PFSK-1 (cell line): ENCODE results near the gene USP36.

Source experiments
- FOXP2 ChIP-seq: optimal IDR thresholded peaks from 2 replicates; pipeline ENCODE3; 2011; ENCODE audit warnings: borderline replicate concordance, control low read depth, inconsistent platforms; ENCODE audit not compliant: insufficient read depth; ENCODE audit errors: extremely low read length, extremely low read depth
- POLR2AphosphoS5 ChIP-seq: IDR thresholded peaks from 2 replicates; pipeline ENCODE4 v1.6.1; 2012; ENCODE audit warnings: low read depth, mild to moderate bottlenecking, control low read depth, low read length, moderate library complexity
- SIN3A ChIP-seq: IDR thresholded peaks from 2 replicates; pipeline ENCODE4 v1.6.1; 2012; ENCODE audit warnings: mild to moderate bottlenecking, low read length, moderate library complexity, borderline replicate concordance; ENCODE audit not compliant: insufficient read depth
- TAF1 ChIP-seq: IDR thresholded peaks from 2 replicates; pipeline ENCODE4 v1.6.1; 2012; ENCODE audit warnings: low read length, control low read depth, borderline replicate concordance; ENCODE audit not compliant: insufficient read depth
- TF ChIP-seq, protein P1 (sequence below), 2 experiments: IDR thresholded peaks; 2 replicates each; pipeline versions ENCODE4 v1.6.1 to v1.8.0; 2011 to 2012; ENCODE audit warnings: low read depth in 2 of 2, low read length in 2 of 2, control low read depth in 1 of 2, inconsistent platforms in 1 of 2, mild to moderate bottlenecking in 1 of 2, moderate library complexity in 1 of 2; ENCODE audit not compliant: insufficient read depth in 1 of 2

The USP36 gene

DNA sequence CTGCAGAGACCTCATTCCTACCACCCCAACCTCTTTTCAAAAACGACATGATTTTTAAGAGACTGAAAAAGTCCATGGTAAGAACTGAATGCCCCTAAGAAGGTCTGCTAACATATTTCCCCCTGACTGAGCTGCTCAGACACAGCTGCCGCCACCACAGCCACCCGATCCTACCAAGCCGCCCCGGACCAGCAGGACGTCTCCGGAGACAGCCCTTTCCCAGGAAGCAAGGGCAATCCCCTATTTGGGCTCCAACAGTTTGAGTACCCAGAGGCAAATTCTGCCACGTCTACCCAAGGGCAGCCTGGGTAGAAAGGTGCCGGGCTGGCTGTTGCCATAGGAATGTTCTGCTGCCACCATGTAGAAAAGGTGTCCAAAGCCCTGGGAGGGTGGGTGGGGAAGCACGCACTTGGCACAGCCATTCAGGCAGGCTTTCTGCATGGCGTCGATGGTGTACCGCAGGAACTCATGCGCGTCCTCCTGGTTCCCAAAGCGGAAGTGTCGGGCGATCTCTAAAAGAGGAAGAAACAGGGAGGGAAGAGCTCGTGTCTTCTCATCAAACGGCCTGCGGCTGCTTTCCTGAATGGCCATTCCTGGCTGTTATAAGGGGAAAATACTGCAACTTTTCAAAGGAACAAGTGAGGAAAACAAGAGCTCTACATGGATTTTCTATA, 13.6 kb downstream of the USP36 start:
- TF ChIP-seq FOXP2, result no peak
- no peak for TF ChIP-seq TAF1
- no peak for TF ChIP-seq SIN3A
- TF ChIP-seq, protein P1, sequence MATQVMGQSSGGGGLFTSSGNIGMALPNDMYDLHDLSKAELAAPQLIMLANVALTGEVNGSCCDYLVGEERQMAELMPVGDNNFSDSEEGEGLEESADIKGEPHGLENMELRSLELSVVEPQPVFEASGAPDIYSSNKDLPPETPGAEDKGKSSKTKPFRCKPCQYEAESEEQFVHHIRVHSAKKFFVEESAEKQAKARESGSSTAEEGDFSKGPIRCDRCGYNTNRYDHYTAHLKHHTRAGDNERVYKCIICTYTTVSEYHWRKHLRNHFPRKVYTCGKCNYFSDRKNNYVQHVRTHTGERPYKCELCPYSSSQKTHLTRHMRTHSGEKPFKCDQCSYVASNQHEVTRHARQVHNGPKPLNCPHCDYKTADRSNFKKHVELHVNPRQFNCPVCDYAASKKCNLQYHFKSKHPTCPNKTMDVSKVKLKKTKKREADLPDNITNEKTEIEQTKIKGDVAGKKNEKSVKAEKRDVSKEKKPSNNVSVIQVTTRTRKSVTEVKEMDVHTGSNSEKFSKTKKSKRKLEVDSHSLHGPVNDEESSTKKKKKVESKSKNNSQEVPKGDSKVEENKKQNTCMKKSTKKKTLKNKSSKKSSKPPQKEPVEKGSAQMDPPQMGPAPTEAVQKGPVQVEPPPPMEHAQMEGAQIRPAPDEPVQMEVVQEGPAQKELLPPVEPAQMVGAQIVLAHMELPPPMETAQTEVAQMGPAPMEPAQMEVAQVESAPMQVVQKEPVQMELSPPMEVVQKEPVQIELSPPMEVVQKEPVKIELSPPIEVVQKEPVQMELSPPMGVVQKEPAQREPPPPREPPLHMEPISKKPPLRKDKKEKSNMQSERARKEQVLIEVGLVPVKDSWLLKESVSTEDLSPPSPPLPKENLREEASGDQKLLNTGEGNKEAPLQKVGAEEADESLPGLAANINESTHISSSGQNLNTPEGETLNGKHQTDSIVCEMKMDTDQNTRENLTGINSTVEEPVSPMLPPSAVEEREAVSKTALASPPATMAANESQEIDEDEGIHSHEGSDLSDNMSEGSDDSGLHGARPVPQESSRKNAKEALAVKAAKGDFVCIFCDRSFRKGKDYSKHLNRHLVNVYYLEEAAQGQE (IDR thresholded peaks at IDR 0.05; ENCODE audit: insufficient read depth in 1 of 2, low read depth in 2 of 2, low read length in 2 of 2), result no peak
- no peak for TF ChIP-seq POLR2AphosphoS5

- no peak for TF ChIP-seq FOXP2
- no peak for TF ChIP-seq SIN3A
- no peak for TF ChIP-seq TAF1
Measured at GRCh38 chr17:78826421-78826820, 14.2 kb downstream of the USP36 start.

GRCh38 chr17:78825696-78826095, 14.9 kb downstream of the USP36 start:
- no peak for TF ChIP-seq SIN3A
- no peak for TF ChIP-seq TAF1
- TF ChIP-seq, protein P1 (IDR thresholded peaks at IDR 0.05; ENCODE audit: insufficient read depth in 1 of 2, low read depth in 2 of 2, low read length in 2 of 2), result no peak
- TF ChIP-seq POLR2AphosphoS5, result no peak
- TF ChIP-seq FOXP2, result no peak

- TF ChIP-seq FOXP2 (no peak), POLR2AphosphoS5 (no peak), SIN3A (no peak), TAF1 (no peak)
- TF ChIP-seq, protein P1 (IDR thresholded peaks at IDR 0.05; ENCODE audit: insufficient read depth in 1 of 2, low read depth in 2 of 2, low read length in 2 of 2), result no peak
Measured at GRCh38 chr17:78824240-78824639, 16.4 kb downstream of the USP36 start.

DNA sequence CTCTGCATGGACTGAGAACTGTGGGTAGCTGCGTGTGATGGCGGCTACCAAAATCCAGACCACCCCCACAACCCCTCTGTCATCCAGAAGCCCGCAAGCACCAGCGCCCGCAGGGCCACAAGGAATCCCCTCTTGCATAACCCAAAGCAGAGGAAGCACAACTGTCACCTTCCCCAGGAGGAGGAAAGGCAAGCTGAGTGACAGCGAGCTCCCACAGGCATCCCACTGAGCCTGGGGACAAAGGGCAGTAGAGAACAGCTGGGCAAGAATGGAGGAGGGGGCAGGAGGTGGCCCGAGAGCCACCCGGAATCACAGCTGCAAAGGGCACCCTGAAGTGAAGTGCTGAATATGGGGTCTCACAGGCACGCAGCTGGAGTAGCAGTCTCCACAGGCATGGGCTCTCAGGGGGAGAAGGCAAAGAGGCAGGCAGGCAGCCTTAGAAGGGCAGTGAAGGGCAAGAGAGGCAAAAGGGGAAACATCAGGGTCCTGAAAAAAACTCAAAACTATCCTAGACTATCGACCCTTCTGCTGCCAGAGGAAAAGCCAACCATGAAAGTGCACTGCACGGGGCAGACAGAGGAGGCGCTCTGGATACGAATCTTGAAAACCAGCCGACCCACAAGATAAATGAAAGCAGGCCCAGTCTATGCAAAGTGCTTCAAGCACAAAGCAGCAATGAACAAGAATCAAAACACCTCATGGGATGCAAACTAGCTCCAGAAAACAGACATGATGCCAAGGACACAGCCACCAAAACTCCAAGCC, 17.1 kb downstream of the USP36 start:
- TF ChIP-seq SIN3A (no peak), POLR2AphosphoS5 (no peak), FOXP2 (no peak), TAF1 (no peak)
- TF ChIP-seq, protein P1 (IDR thresholded peaks at IDR 0.05; ENCODE audit: insufficient read depth in 1 of 2, low read depth in 2 of 2, low read length in 2 of 2), result no peak
